Measurements from ENCODE around the gene SLIT3. TPM values are rescaled to one million over a fixed set of nuclear protein-coding genes. Genes with fewer than 3 reads are reported as not detected.

SLIT3 gene
- total RNA-seq, 1 experiment from 2014 or later: 0.92 TPM

GRCh38 chr5:168819004-168819621, 481.8 kb downstream of the SLIT3 start:
- H3K9ac ChIP-seq (ENCODE audit: extremely low read depth, insufficient read length, low read length): no peak overlapping the region
- H3K56ac ChIP-seq (ENCODE audit: insufficient read length, low read depth, low read length): no peak overlapping the region
- no peak overlapping the region for H2BK20ac ChIP-seq (ENCODE audit: low read depth, low read length, poor library complexity, severe bottlenecking)
- H3K27me3 ChIP-seq (ENCODE audit: insufficient read depth, low read length): no peaks in the 10 kb centered on the region
- no peak overlapping the region for H3K18ac ChIP-seq (ENCODE audit: insufficient read length, low read depth, low read length)
- H2BK12ac ChIP-seq (ENCODE audit: insufficient read length, low read depth, low read length): no peak overlapping the region
- WGBS (ENCODE audit: extremely low coverage, insufficient read length, low lambda C conversion rate): no CpG with 5 or more reads among the region's 16 CpGs
- no peak overlapping the region for H4K91ac ChIP-seq (ENCODE audit: insufficient read length, low read depth, low read length)
- no peak overlapping the region for H4K8ac ChIP-seq (replicated peaks; ENCODE audit: insufficient read length, low read depth, low read length)
- H2BK120ac ChIP-seq (ENCODE audit: low read depth, low read length, poor library complexity, severe bottlenecking): no peak overlapping the region
- no peak for TF ChIP-seq CTCF (conservative IDR thresholded peaks at IDR 0.05)
- Mint-ChIP-seq H3K4me1 (peaks cover 22 to 25% of the 10 kb centered on the region in 2 experiments), H3K4me3 (no peak overlapping the region), H3K27me3 (ENCODE audit: low read depth) (peaks cover 50% of the 10 kb centered on the region), H3K36me3 (ENCODE audit: insufficient read depth in 1 of 3, low read depth in 3 of 3) (no peaks in the 10 kb centered on the region), H3K9me3 (no peaks in the 10 kb centered on the region), H3K27ac (no peak overlapping the region; a peak in 1 of 7 replicates)
- H2AK5ac ChIP-seq (ENCODE audit: insufficient read length, low read length): no peak overlapping the region
- no peak overlapping the region for H3K4ac ChIP-seq (ENCODE audit: low read depth, low read length)
- no peaks in the 10 kb centered on the region for H4K20me1 ChIP-seq (ENCODE audit: control insufficient read depth, insufficient read depth, insufficient read length)
- H3T11ph ChIP-seq (ENCODE audit: low read length): no peak overlapping the region
- H3K27ac ChIP-seq (ENCODE audit: insufficient read length, low read depth, low read length): no peak overlapping the region
- no peak overlapping the region for H4K5ac ChIP-seq (ENCODE audit: insufficient read length, low read depth, low read length)
- H2BK5ac ChIP-seq (ENCODE audit: insufficient read length, low read length): no peak overlapping the region
- no peaks in the 10 kb centered on the region for H3K23me2 ChIP-seq (ENCODE audit: insufficient read length, low read depth, low read length, poor library complexity, severe bottlenecking)
- H3K4me1 ChIP-seq (ENCODE audit: insufficient read depth, low read length): peaks cover 5% of the 10 kb centered on the region
- no peak overlapping the region for H2BK15ac ChIP-seq (ENCODE audit: low read depth, low read length)
- no peaks in the 10 kb centered on the region for H3K79me1 ChIP-seq (ENCODE audit: insufficient read depth, low read depth, low read length, poor library complexity, severe bottlenecking)
- no peak overlapping the region for H3K4me2 ChIP-seq (ENCODE audit: insufficient read depth, insufficient read length, low read length)
- no peaks in the 10 kb centered on the region for H3K79me2 ChIP-seq (ENCODE audit: insufficient read depth, low read length)
- no peak for DNase-seq
- H3K14ac ChIP-seq (ENCODE audit: insufficient read depth, low read length): no peak overlapping the region
- no peak overlapping the region for H3K23ac ChIP-seq (ENCODE audit: insufficient read length, low read depth, low read length)
- H2AFZ ChIP-seq (ENCODE audit: low read length): no peak overlapping the region
- H3K9me3 ChIP-seq (ENCODE audit: control insufficient read depth, low read depth, low read length): no peaks in the 10 kb centered on the region
